Activated B cell treated with CpG ODN at 0.5 μM for 24 hours (primary cell): Measurements from ENCODE around the gene SEMA3B. TPM values are rescaled to one million over a fixed set of nuclear protein-coding genes. Genes with fewer than 3 reads are reported as not detected.
A peak's percentile ranks its signal among the peaks of the same experiment; 100 is the strongest.

ENCODE experiments used
- ATAC-seq: fragments of 200-7000 bp; cut with Tn5 transposase; one replicate; pipeline ENCODE4 v1.10.0; 2021; ENCODE audit warnings: low read depth, mild to moderate bottlenecking, moderate library complexity
- CTCF ChIA-PET: fragments of 350-600 bp; sonication (Branson Sonifier 250); formaldehyde crosslinking; loops from one replicate; lab custom pipeline; 2021; ENCODE audit warnings: antibody characterized with exemption; lab: Charles Lee
- POLR2A ChIA-PET: fragments of 350-600 bp; sonication (Branson Sonifier 250); formaldehyde crosslinking; loops from one replicate; lab custom pipeline; 2021; ENCODE audit warnings: antibody characterized with exemption; lab: Charles Lee
- DNase-seq: peaks from one replicate; pipeline ENCODE4 v3.0.0; 2022
- H3K27ac Mint-ChIP-seq: one replicate; pipeline ENCODE4 v1.8.0; 2020; ENCODE audit warnings: mixed read lengths
- H3K27me3 Mint-ChIP-seq: one replicate; pipeline ENCODE4 v1.8.0; 2021; ENCODE audit warnings: mixed read lengths
- H3K36me3 Mint-ChIP-seq: one replicate; pipeline ENCODE4 v1.8.0; 2021; ENCODE audit warnings: low read depth, mixed read lengths
- H3K4me1 Mint-ChIP-seq: one replicate; pipeline ENCODE4 v1.8.0; 2021; ENCODE audit warnings: mixed read lengths
- H3K4me3 Mint-ChIP-seq: one replicate; pipeline ENCODE4 v1.8.0; 2020; ENCODE audit warnings: mild to moderate bottlenecking, mixed read lengths
- H3K9me3 Mint-ChIP-seq: one replicate; pipeline ENCODE4 v1.8.0; 2020; ENCODE audit warnings: mixed read lengths
- CTCF ChIP-seq: fragments of 200-600 bp; IDR thresholded peaks from one replicate; pipeline ENCODE4 v1.8.0; 2022; ENCODE audit warnings: antibody characterized with exemption, mild to moderate bottlenecking
- intact Hi-C: fragments of 100-400 bp; cut with micrococcal nuclease; formaldehyde crosslinking; loops from one replicate; pipeline ENCODE4 v1.15.1; 2024
- total RNA-seq: library from RNA; stranded (reverse); gene quantifications from 2 replicates; pipeline ENCODE4 v1.2.3, GENCODE V29; 2022

SEMA3B gene
- total RNA-seq, 1 donor from 2014 or later, result not detected

DNA sequence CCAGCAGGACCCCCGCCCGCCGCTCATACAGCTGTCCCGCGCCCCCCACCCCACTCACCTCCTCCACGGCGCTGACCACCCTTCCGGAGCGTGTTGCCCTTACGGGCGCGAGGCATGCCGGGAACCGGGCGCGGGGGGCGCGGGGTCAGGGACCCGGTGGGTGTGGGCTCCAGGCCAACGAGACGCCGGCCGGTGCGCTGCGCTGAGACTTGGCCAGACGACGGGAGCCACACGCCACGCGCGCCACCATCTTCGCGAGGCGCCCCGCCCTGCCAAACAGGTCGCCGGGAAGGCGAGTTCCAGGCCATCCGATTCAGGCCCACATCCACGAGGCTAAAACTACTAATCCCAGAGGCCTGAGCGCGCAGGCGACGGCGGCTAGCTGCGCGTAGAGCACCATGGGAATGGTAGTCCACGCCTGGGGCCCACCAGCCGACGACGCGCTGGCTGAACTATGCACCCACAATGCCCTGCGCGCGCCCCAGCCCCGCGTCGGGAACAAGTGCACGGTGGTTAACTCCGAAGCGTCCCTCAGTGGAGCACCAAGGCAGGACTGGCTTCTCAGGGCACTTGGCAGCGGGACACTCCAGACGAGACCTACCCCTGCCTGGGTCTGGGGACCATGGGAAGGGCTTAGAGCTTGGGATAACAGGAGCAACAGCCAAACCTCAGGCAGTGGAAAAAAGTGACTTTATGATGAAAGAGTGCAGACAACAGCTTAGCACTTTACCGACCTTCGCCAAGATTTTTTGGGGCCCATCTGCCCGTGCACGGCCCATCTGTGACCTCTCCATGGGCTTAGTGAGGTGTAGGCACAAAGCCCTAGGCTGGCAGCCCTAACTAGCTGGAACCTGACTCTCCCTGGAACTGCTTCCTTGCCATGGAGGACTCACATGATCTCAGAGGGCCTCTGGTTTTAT is 23.5 kb downstream of the SEMA3B start, which contains the start of gene IFRD2:
Gene IFRD2 (minus strand): TSS at position 271 of the 920 bp plus-strand sequence. CDS start 155 bp downstream, at position 116.
- no peaks in the 10 kb centered on the region for H3K27me3 Mint-ChIP-seq
- H3K9me3 Mint-ChIP-seq, result no peaks in the 10 kb centered on the region
- peak within 1 kb of the TSS; percentile 86 for H3K4me3 Mint-ChIP-seq
- H3K4me1 Mint-ChIP-seq, result peaks cover 20% of the 10 kb centered on the region
- H3K36me3 Mint-ChIP-seq, result peaks cover 39% of the 10 kb centered on the region
- H3K27ac Mint-ChIP-seq, result peak within 1 kb of the TSS; percentile 95
- ATAC-seq (peak; percentile 99), DNase-seq (peak; percentile 87)
- CTCF ChIA-PET, result interaction anchor here (0.6 to 1.8 kb wide), 3 partner anchors 67 to 623 kb away, joined by 4 to 5 read pairs (median 4); no protein-coding TSS in a partner anchor
- TF ChIP-seq CTCF, result no peak
- intact Hi-C loops, result loop anchor here (1.0 to 10.0 kb wide), 10 partner anchors 29 to 1268 kb away; partner anchors contain the start of genes AMIGO3, CYB561D2, IMPDH2 and INKA1
- POLR2A ChIA-PET, result interaction anchor here (0.9 to 2.0 kb wide), 15 partner anchors 11 to 204 kb away, joined by 3 to 25 read pairs (median 6); partner anchors contain the start of genes CYB561D2, NPRL2, RASSF1 and RBM5

- Mint-ChIP-seq H3K9me3 (no peaks in the 10 kb centered on the region), H3K36me3 (peaks cover 31% of the 10 kb centered on the region), H3K4me1 (peaks cover 25% of the 10 kb centered on the region), H3K27ac (peak overlapping the region; percentile 95), H3K4me3 (peak overlapping the region; percentile 86), H3K27me3 (no peaks in the 10 kb centered on the region)
- TF ChIP-seq CTCF, result no peak
- DNase-seq (no peak), ATAC-seq (no peak)
- POLR2A ChIA-PET, result interaction anchor here (0.9 to 2.0 kb wide), 5 partner anchors 28 to 204 kb away, joined by 3 to 25 read pairs (median 5); partner anchors contain the start of gene RBM5
- CTCF ChIA-PET, result interaction anchor here (0.6 to 1.5 kb wide), 2 partner anchors 99 to 624 kb away, joined by 4 to 5 read pairs; no protein-coding TSS in a partner anchor
- intact Hi-C loops, result loop anchor here (2.0 to 10.0 kb wide), 3 partner anchors 488 to 1268 kb away; partner anchors contain the start of genes AMIGO3, IMPDH2, INKA1 and NDUFAF3
These were observed 24.3 kb downstream of the SEMA3B start for GRCh38 chr3:50293079-50293801.

DNA sequence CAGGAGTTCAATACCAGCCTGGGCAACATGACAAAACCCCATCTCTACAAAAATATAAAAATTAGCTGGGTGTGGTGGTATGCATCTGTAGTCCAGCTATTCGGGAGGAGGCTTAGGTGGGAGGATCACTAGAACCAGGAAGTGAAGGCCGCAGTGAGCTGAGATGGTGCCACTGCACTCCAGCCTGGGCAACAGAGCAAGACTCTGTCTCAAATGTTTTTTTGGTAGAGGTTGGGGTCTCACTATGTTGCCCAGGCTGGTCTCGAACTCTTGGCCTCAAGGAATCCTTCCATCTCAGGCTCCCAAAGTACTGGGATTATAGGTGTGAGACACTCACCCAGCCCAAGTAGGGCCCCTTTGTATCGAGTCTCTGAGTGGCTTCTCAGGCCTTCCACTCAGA is 25.1 kb downstream of the SEMA3B start:
- intact Hi-C loops, result loop anchor here (10.0 kb wide), 2 partner anchors 489 to 1269 kb away; partner anchors contain the start of genes IMPDH2, INKA1 and NDUFAF3
- TF ChIP-seq CTCF, result no peak

DNA sequence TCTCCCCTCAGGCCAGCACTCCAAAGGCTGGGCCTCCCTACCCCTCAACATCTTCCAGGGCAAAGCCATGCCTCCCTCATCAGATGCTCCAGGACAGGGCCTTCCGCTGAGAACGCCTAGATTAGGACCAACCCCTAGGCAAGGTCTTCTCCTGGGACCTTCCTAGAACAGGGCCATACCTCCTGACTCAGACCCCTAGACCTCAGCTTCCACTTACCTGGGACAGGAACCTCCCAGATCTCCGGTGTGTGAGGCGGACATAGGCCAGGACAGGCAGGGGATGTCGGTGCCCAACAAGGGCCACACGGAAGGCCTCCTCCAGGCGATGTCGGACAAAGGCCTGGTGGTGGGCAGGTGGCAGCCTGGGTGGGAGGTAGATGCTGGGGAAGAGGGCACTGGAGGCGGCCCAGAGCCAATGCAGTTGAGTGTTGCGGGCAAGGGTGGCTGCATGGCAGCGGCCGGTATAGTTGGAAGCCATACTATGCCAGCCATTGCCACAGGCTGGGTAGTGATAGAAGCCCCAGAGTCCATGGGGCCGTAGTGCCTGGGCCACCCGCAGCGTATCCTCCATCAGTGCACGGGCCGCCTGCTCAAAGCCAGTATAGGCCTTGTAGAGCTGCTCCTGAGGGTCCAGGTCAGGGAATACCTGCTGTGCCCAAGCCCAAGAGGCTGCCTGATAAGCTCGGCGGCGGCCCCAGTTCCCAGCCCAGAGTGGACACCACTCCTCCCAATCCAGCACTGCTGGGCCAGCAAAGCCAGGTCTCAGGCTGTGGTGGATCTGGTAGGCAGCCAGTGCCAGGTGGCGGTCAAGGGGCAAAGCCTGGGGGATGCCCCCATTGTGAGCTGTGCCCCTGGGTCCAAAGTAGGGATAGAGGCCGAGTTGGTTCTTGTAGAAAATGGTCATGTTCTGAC is 25.8 kb downstream of the SEMA3B start:
- H3K36me3 Mint-ChIP-seq, result peaks cover 21% of the 10 kb centered on the region
- POLR2A ChIA-PET, result interaction anchor here (0.5 to 1.6 kb wide), 2 partner anchors 43 to 1994 kb away, joined by 3 to 5 read pairs; partner anchors contain the start of gene NME6
- no peak overlapping the region for H3K27ac Mint-ChIP-seq
- H3K4me1 Mint-ChIP-seq, result peaks cover 38% of the 10 kb centered on the region
- DNase-seq, result no peak
- TF ChIP-seq CTCF, result no peak
- ATAC-seq, result no peak
- CTCF ChIA-PET, result no interaction called here
- no peaks in the 10 kb centered on the region for H3K9me3 Mint-ChIP-seq
- intact Hi-C loops, result loop anchor here (5.0 to 10.0 kb wide), 3 partner anchors 490 to 1270 kb away; partner anchors contain the start of genes APEH, IMPDH2, INKA1 and NDUFAF3
- H3K4me3 Mint-ChIP-seq, result no peak overlapping the region
- no peaks in the 10 kb centered on the region for H3K27me3 Mint-ChIP-seq

More for the DNA sequence above, 25.1 kb downstream of the SEMA3B start:
- H3K4me1 Mint-ChIP-seq, result peaks cover 32% of the 10 kb centered on the region
- ChIA-PET CTCF (no interaction called here), POLR2A (interaction anchor here (1.6 kb wide), 1 partner anchor 44 kb away, joined by 5 read pairs; no protein-coding TSS in a partner anchor)
- no peaks in the 10 kb centered on the region for H3K9me3 Mint-ChIP-seq
- no peak for DNase-seq
- H3K27ac Mint-ChIP-seq, result no peak overlapping the region
- no peaks in the 10 kb centered on the region for H3K27me3 Mint-ChIP-seq
- H3K4me3 Mint-ChIP-seq, result no peak overlapping the region
- peaks cover 26% of the 10 kb centered on the region for H3K36me3 Mint-ChIP-seq
- ATAC-seq, result no peak
